Skin epidermis (tissue), 12 donors: ENCODE measurements around the gene RUVBL1.

Experiments
- H3K27ac ChIP-seq, 21 experiments: fragments of 200-600 bp; sonication (generic) in 11 of 21; one replicate each; pipeline ENCODE4 v1.5.0; 2020; ENCODE audit warnings: mild to moderate bottlenecking in 3 of 21, inconsistent platforms in 2 of 21, moderate library complexity in 2 of 21
- H3K4me3 ChIP-seq, 7 experiments: fragments of 200-600 bp; sonication (generic) in 2 of 7; one replicate each; pipeline ENCODE4 v1.5.0; 2020; ENCODE audit warnings: inconsistent platforms in 2 of 7, mild to moderate bottlenecking in 2 of 7, moderate library complexity in 1 of 7

The RUVBL1 gene

DNA sequence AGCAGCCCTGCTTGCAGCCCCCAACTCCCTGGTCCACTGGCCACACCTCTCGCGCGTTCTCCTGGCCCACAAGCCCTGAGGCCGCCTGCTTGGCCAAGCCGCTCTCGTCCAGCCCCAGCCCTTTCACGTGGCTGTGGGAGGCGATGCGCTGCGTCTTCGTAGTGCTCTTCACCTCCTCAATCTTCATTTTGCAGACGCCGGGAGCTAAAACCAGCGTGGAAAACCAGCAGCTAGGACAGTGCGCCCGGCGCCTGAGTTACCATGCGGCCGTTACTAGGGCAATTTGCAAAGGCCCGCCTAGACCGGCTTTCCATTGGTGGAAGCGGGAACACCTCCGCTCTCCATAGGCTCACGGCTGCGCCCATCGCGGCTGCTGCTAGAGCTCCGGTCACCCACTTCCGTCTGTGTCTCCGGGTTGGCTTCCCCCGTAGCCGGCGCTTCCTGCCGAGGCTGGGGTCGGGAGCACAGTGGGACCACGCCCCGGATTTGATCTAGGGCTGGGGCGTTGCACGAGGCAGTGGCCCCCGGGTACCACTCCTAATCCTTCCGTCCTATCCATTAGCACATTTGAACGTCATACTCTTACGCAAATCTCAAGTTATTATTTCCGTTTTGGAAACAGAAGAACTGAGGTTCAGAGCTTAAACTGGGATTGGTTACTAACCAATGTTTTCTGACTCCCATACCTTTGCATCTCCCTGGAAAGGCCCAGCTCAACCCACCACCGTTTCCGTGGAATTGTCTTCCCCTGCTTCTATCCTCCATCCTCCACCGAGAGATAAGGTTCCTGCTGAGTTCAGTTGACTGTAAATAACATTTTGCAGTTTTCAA lies at the start of gene RUVBL1:
Gene RUVBL1, minus strand, starts transcription at position 275 of the 831 bp plus-strand sequence. Its CDS starts 88 bp downstream, at position 187.
- Histone ChIP-seq H3K4me3 (peak within 1 kb of the TSS; percentile 80 to 92 (median 86)), H3K27ac (peak within 1 kb of the TSS; percentile 48 to 93 (median 84))

DNA sequence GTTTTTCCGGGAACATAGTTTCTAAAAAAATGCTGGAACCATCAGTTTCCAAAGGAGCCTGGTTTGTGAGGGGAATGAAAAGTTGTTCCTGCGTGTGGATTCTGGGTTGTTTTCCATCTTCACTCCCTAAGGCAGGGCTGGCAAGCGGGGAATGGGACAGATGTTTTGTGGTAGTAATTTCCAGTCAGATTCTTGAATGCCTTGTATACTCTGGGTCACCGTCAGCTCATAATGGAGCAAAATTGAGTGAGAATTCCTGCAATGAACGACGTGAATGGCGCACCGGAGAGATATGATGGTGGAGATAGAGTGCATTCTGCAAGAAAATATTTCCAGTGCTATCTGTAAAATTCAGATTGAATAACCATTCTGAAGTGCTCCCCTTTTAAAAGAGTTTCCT lies 49.6 kb upstream of the RUVBL1 start:
- no peak overlapping the region for H3K4me3 ChIP-seq
- peak overlapping the region in 2 of 21 experiments; percentile 8 to 38 for H3K27ac ChIP-seq

DNA sequence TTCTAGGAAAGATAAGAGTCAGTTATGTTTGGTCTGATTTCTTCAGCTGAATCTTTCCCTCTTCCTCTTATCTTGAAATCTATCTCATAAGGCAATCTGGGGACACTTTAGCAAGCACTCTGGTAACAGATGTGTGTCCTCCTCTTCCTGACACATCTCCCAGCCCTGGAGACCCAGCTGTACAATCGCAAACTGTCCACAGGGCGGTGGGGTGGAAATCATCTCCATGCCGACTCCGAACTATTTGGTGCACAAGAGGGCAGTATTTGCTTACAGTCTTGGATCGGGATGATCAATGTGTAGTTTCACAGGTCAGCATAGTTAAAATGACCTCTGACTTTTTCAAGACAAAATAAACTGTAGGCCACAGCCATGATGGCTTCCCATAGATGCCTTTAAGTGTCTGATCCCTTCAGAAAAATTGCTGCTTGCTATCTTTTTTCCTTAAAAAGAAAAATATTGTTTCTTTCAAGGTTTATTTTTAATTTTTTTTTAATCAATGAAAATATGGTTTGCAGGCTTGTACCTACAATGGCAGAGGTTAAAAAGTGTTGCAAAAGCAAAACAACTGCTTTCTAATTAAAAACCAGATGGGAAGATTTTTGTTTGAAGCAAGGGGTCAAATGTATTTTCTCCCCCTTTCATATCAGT lies 47.4 kb upstream of the RUVBL1 start:
- no peak overlapping the region for H3K27ac ChIP-seq

DNA sequence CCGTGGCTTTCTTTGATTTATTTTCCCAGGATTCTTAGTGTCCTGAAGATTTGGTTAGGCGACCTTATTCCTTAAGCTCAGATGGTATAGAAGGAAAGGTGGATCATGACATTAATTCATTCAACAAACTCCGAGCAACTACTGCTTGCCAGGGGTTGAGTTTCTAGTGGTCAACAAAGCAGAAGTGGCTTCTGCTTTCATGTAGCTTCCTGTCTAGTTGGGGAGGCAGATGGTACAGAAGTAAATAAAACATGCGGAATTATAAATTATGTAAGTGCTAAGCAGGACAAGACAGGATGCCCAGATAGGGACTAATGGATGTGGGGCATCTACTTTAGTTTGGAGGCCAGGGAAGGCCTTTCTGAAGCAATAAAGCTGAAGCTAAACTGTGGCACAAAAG lies 45.2 kb upstream of the RUVBL1 start:
- H3K4me3 ChIP-seq = no peak overlapping the region
- H3K27ac ChIP-seq = no peak overlapping the region

More for the DNA sequence above, 47.4 kb upstream of the RUVBL1 start:
- no peak overlapping the region for H3K4me3 ChIP-seq

DNA sequence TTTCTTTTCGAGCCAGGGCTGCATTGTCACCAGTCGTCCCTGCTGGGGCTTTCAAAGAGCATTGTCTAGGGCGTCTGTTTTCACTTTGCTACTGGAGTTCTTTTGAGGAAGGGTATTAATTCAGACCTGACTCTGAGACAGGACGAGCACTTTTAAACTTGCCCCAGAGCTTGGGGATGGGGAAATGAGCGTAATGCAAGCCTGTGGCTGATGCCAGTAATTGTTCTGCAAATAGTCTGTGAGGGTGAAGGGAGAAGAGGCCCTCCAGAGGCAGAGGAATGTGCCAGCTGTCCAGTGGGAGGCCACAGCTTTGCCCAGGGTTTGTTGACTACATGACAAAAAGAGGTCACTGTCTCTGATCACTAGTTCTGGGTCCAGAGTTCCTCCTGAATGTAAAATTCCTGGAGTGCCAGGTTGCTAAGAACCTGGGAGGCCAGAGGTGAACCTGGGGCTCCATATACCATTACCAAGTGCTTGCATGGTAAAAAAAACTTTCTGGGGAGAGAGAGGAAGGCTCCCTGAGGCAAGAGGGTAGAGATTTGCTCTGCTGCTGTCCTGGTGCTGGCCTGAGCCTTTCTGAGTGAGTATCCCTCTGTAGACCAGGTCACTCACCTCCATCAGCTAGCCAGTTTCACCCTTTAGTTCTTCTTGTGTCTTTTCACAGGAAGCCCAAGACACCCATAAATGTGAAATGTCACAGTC lies 44.5 kb upstream of the RUVBL1 start:
- Histone ChIP-seq H3K4me3 (no peak overlapping the region), H3K27ac (no peak overlapping the region)

DNA sequence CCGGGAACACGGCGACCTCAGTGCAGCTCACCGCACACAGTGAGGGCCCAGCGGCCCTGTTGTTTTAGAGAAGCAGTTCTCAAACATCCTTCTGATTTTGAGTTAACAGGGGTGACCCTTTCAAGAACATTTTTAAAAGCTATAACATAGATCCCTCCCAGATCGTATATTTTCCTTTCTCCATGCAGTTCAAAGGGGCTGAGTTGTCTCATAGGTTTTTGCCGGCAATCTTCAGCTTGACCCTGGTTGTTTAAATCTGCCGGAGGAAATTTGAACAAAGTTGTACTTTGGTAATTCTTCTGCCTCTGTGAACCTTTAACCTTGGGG lies 44.0 kb upstream of the RUVBL1 start:
- no peak overlapping the region for H3K27ac ChIP-seq

DNA sequence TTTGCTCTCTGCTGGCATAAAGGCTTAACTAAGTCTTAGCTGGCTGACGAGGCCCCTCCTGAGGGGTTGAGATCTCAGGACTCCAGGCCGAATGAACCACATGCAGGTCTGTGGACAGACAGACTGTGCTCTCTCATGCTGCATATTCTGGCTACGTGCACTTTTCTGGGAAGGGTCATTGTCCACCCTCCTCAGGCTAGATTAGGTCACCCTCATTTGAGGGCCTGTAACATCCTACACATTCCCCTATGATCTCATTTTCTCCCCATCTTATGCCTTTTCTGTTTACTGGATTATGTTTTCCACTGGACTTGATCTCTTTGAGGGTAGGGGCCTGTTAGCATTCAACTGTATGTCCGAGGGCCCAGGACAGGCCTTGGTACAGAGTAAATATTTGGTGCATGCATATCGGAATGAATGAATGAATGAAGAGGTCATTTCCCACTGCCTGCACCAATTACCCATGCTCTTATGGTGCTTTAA lies 43.4 kb upstream of the RUVBL1 start:
- Histone ChIP-seq H3K4me3 (no peak overlapping the region), H3K27ac (no peak overlapping the region)

More for the DNA sequence above, 44.0 kb upstream of the RUVBL1 start:
- H3K4me3 ChIP-seq = no peak overlapping the region

DNA sequence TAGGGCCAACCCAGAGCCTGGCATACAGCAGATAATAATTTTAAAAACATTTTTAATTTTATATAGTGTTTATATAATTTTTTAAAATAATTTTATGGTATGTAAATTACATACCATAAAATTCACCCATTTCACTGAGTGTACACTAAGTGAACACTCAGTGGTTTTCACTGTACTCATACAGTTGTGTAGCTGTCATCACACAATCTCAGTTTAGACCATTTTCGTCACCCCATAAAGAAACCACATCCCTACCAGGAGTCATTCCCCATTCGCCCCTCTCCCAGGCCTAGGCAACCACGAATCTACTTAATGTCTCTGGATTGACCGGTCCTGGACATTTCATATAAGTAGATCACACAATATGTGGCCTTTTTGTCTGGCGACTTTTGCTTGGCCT lies 39.8 kb upstream of the RUVBL1 start:
- Histone ChIP-seq H3K4me3 (no peak overlapping the region), H3K27ac (no peak overlapping the region)

DNA sequence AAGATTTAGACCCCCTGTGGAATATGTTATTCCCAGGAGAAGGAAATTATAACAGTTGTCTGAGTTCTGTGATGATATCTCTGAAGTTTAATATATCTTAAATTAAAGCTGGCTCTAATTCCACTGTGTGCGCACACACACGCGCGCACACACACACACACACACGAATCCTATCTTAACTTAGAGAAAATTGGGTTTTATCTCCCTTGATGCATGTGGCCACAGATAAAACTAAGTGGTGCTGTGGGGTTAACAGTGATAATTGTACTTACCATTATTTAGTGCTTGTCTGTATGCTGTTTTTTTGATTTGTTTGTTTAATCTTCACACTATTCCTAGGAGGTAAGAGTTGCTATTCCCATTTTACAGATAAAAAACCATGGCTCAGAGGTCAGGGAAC lies 37.0 kb upstream of the RUVBL1 start:
- Histone ChIP-seq H3K4me3 (no peak overlapping the region), H3K27ac (no peak overlapping the region)

DNA sequence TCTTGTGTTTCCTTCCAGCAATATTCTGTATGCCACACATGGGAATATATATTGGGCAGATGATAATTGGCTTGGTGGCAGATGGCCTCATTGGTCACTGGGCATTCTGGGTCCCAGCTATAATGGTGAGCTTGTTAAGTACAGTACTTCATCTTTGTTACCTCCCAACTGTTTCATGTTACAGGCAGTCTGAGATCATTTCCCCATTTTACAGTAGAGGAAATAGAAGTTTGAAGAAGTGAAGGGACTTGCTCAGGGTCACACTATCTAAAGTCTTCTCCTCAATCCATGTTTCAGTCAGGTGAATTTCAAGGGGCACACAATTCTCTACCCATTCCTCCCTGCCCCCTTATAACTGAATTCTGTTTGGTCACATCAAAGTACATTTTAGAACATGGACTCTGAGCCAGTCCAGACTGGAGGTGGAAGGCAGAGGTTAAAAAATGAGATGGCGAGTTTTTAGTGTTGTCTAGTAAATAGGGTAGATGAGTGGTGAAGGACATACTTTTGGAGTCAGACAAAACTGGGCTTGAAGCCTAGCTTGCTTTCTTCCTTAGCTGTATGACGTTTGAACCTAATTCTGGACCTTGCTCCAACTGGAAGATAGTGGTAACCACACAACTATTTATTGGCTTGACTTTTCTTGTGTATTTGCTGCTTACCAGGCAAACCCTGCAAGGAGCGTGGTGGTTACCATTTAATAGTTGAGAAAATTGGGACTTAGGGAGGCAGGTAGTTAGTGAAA lies 32.2 kb upstream of the RUVBL1 start:
- no peak overlapping the region for H3K4me3 ChIP-seq
- no peak overlapping the region for H3K27ac ChIP-seq

DNA sequence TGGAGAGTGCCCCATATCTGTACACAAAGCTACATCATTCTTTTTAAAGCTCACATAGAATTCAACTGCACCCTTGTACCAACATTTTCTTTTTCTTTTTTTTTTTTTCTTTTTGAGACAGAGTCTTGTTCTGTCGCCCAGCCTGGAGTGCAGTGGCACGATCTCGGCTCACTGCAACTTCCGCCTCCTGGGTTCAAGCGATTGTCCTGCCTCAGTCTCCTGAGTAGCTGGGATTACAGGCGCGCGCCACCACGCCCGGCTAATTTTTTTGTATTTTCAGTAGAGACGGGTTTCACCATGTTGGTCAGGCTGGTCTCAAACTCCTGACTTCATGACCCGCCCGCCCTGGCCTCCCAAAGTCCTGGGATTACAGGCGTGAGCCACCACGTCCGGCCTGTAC lies 30.7 kb upstream of the RUVBL1 start:
- Histone ChIP-seq H3K27ac (peak overlapping the region in 6 of 21 experiments; percentile 78 to 92 (median 92)), H3K4me3 (peak overlapping the region; percentile 66 to 95 (median 88))

DNA sequence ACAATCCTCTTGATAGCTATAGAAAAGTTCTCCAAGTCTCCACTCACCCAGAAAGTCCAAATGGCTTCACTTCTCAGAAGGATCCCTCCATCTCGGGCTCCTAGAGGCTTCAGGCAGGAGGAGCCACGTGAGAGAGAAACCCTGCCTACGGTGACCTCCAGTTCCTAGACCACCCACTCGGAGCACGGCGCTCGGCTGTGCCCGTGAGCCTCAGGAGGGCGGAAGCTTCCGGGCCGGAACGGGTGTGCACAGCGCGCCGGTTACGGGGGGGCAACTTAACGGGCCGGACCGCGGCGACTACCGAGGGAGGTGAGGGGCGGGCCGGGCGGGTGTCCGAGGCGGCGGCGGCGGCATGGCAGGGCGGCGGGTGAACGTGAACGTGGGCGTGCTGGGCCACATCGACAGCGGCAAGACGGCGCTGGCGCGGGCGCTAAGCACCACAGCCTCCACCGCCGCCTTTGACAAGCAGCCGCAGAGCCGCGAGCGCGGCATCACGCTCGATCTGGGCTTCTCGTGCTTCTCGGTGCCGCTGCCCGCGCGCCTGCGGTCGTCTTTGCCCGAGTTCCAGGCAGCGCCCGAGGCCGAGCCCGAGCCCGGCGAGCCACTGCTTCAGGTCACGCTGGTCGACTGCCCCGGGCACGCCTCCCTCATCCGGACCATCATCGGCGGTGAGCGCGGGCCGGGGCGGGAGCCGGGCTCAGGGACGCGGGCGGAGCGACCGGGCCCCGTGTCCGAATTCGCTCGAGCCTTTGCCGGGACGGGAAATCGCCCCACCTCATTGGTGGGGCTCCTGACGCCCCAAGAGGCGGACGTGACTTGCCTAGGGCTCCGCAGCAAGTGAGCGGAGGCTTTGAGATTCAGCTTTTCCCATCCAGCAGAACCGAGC lies 29.8 kb upstream of the RUVBL1 start, which contains the start of gene EEFSEC:
Gene EEFSEC, plus strand, starts transcription at position 326 of the 886 bp plus-strand sequence. Its CDS starts 27 bp downstream, at position 353.
- peak within 1 kb of the TSS; percentile 66 to 95 (median 88) for H3K4me3 ChIP-seq
- H3K27ac ChIP-seq = peak within 1 kb of the TSS; percentile 43 to 94 (median 85)

DNA sequence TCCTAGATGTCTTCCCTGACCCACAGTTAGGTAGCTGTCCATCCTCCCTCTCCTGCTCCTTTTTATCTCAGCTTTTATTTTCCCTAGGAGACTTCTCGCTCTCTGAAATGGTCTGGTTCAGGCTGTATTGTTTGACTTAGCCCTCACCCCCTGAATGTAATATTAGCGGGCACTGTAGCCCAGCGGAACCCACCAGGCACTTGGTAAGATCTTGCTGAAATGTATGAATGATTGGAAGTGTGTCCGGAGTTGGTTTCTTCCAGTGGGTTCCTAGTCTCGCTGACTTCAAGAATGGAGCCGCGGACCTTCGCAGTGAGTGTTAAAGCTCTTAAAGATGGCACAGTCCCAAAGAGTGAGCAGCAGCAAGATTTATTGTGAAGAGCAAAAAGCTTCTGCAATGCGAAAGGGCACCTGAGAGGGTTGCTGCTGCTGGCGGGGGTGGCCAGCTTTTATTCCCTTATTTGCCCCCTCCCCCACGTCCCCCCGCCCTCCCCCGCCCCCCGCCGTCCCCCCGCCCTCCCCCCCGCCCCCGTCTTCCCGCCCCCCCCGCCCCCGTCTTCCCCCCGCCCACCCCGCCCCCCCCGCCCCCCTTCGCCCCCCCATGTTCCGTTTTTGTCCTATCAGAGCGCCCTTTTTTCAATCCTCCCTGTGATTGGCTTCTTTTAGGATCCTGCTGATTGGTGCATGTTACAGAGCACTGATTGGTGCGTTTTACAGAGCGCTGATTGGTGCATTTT lies 29.0 kb upstream of the RUVBL1 start:
- peak overlapping the region; percentile 66 to 95 (median 88) for H3K4me3 ChIP-seq

DNA sequence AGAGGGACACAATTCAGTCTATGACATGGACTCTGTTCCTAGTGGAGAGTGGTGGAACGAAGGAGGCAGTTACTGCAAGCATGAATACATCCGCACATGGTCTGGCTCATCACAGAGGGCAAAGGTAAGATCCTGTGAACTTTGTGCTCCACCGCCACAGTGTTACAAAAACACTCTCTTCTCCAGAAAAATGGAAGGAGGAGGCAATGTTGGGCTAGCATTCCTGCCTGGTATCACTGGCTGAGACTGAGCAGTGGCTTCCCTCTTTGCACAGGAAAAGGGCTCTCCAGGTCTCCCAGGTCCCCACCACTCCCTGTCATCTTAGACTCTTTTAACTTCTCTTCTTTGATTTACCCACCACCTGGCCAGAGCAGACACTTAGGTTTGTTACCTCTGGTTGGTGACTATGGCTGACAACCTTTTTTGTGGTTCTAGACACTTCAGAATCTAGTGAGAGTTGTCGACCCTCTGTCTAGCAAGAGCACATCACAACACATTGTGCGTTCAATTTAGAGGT lies 28.2 kb upstream of the RUVBL1 start:
- H3K4me3 ChIP-seq = no peak overlapping the region
- no peak overlapping the region for H3K27ac ChIP-seq

More for the DNA sequence above, 29.0 kb upstream of the RUVBL1 start:
- H3K27ac ChIP-seq = peak overlapping the region in 19 of 21 experiments; percentile 43 to 94 (median 87)

DNA sequence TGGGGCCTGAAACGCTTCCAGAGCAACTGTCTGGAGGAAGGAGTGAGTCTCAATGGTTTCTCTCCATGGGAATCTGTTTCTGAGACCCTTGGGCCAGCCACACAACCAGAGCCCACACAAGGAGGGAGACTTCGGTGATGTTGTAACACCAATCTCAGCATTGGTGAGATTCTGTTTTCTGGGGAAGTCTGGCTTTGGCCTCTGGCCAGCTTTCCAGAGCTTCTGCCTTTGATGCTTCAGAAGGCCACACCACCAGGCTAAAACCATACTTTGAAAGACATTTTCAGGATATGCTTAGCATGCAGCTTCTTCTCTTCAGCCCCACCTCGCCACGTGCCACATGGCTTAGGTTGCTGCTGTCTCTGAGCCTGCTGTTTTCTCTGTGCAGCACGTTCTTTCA lies 26.0 kb upstream of the RUVBL1 start:
- H3K4me3 ChIP-seq = no peak overlapping the region
- no peak overlapping the region for H3K27ac ChIP-seq

DNA sequence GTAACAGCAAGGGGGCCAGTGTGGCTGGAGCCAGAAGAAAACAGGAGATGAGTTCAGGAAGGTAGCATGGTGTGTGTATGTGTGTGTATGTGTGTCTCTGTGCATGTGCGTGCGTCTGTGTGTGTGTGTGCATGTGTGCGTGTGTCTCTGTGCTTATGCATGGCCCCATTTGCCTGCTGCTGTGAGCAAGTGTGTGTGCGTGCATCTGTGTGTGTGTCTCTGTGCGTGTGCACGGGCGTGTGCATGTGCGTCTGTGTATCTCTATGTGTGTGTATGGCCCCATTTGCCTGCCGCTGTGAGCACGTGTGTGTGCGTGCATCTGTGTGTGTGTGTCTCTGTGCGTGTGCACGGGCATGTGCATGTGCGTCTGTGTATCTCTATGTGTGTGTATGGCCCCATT lies 22.6 kb upstream of the RUVBL1 start:
- no peak overlapping the region for H3K27ac ChIP-seq

DNA sequence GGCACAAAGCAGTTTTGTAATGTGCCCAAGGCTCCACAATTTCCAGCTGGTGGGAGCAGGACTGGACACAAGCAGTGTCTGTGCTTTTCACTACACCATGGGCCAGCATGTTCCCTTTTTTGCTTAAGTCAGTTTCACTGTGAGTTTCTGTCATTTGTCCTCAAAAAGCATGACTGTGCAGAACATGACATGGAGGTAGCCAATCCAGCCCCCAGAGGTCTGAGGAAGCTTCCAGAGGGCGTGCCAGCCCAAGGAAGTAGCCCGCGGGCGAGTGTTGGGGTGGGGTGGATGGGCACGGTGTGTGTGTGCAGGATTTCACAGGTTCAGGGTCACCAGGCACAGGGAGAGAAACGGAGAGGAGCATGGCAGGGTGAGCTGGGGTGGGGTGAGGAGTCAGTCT lies 21.7 kb upstream of the RUVBL1 start:
- H3K27ac ChIP-seq = peak overlapping the region in 1 of 21 experiments; percentile 36
- H3K4me3 ChIP-seq = no peak overlapping the region

More for the DNA sequence above, 22.6 kb upstream of the RUVBL1 start:
- no peak overlapping the region for H3K4me3 ChIP-seq
